GM21390 (cell line): ENCODE data around the gene PCID2.

Source experiments
- ATAC-seq: cut with Tn5 transposase; IDR thresholded peaks from one replicate; pipeline ENCODE4 v1.9.1; 2021; ENCODE audit not compliant: unreplicated experiment

PCID2 gene

DNA sequence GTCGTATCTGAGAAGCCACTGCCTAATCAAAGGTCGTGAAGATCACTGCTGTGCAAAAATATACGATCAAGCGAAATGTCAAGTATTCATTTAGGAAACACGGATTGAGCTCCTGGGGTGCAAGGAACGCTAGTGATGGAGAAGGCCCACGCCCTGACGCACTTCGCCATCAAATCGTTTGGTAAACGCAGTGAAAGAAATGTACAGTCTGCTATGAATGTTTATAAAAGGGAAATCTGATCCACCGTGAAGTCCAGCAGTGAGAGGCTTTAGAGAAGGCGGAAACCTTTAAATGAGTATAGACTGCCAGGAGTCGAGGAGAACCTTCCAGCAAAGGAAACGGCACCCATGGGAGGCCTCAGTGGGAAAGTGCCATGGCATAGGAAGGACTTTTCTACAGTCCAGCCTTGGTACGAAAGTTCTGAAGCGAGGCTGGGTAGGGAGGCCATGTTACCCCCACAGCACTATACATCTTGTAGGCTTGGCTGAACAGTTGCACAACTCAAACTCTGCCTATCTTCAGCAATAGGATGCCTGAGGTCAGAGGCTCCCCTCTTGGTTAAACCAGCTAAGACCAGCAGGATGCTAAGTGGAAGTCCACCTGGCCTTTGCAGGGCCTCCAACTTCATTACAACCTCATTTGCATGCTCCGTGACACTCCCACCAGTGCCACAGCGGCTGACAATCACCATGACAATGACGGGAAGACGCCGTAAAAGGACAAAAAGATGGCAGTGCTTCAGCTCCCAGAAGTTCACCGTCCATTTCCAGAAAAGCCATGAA lies 20.4 kb downstream of the PCID2 start:
- ATAC-seq, result no peak

DNA sequence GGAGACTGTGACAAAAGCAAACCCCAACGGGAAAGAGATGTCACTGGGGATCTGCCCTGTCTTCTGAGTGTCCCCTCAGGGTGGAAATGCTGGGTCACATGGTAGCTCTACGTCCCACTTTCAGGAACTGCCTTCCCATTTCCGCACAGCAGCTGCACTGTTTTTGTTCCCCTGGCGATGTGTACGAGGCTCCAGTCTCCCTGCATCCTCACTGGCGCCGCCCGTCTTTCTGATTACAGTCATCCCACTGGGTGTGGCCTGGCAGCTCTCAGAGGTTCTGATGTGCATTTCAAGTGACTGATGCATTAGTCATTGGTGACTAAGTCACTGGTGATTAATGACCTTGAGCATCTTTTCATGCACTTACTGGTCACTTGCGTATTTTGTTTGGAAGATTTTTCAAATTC lies 21.2 kb downstream of the PCID2 start:
- ATAC-seq, result no peak

DNA sequence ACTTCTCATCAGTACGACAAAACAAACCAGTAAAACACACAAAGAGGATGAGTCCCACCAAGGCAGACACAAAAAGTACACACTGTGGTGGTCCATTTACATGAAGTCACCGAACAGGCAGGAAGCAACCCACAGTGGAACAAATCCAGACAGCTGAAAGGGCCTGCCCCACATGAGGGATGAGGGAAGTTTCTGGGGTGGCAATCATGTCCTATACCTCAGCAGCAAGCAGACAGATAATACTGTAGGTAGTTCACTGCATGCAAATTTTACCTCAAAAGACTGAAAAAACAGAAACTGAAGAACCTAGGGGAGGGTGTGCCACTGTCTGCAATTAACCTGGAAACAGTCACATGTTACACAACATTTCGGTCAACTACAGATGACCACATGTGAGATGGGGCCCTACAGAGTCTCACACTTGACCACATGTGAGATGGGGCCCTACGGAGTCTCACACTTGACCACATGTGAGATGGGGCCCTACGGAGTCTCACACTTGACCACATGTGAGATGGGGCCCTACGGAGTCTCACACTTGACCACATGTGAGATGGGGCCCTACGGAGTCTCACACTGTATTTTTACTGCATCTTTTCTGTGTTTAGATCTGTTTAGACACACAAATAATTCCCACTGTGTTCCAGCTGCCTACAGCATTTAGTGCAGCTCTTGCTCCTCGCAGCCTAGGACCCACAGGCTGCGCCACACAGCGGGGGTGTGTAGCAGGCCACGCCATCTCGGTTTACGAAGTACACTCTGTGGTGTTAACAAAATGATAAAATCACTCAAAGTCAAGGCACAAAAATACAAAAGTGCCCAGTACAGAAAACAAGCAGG lies 22.2 kb downstream of the PCID2 start:
- ATAC-seq, result peak; percentile 84

DNA sequence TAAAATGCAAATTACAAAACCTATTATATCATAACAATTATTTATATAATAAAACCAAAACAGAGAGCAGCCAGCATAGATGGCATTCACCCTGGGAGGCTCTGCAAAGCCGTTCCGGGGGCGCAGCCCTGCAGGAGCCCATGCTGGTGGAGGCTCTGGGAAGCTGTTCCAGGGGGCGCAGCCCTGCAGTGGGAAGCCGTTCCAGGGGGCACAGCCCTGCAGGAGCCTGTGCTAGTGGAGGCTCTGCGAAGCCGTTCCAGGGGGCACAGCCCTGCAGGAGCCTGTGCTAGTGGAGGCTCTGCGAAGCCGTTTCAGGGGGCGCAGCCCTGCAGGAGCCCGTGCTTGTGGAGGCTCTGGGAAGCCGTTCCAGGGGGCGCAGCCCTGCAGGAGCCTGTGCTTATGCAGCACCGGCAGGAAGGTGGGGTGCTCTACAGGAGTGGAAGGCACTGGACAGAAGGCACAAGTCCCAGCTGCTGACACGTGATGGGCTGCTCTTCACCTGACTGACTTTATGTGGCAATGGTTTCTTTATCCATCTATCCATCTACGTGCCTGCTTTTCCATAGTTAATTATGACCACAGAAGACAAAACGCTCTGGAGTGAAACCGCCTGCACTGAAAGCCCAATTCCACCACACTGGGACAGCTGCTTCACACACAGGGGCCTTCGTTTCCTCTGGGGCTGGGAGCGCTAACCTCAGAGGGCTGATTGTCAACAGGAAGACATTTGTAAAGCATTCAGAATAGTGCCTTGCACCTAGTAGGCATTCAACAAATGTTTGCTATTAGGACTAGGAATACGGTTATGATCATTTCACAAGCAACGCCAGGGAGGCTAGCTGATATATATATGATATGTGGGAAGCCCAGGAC lies 23.7 kb downstream of the PCID2 start:
- ATAC-seq, result no peak

DNA sequence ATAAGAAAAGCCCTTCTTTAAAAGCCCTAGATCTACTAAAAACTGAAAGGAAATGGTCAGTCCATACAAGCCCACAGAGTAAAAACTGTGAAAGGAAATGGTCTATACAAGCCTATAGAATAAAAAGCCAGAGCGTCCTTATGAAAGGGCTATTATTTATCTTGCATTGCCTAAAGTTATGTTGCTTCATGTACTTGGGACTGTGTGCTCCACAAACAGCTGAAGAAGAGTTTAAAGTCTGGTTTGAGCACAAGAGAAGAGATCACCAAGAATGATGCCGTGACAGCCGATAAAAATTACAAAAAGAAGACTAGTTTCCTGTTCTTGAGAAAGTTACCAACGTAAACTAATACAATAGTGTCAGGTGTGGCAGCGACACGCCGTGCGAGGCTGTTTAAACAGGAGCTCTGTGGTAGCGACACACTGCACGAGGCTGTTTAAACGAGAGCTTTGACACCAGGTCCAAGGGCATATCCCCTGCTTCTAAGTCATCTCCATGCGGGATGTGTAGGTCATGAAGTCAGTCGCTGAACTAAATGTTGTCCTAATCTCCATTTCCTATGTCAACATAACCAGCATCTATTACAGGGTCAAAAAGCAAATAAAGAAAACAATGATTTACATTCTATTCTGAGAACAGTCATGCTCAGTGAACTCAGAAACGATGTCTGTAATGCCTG lies 24.9 kb downstream of the PCID2 start:
- no peak for ATAC-seq

DNA sequence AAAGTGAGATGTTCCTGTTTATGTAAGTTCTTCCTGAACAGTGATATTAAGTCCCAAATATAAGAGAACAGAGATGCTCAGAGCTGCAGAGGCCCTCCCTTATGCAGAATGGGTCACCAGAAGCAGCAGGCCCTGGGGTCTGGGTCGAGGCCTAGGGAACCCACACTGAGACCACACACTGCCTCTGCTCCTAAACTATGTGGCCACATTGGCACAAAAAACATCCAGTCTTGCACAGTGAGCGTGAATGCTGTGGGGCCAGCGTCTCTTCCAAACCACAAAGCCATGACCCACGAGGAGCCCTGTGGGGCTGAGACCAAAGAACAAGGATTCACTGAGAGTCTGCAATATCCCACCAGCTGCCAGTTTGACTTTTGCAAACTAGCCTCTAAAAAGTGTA lies 26.4 kb downstream of the PCID2 start:
- ATAC-seq, result no peak

DNA sequence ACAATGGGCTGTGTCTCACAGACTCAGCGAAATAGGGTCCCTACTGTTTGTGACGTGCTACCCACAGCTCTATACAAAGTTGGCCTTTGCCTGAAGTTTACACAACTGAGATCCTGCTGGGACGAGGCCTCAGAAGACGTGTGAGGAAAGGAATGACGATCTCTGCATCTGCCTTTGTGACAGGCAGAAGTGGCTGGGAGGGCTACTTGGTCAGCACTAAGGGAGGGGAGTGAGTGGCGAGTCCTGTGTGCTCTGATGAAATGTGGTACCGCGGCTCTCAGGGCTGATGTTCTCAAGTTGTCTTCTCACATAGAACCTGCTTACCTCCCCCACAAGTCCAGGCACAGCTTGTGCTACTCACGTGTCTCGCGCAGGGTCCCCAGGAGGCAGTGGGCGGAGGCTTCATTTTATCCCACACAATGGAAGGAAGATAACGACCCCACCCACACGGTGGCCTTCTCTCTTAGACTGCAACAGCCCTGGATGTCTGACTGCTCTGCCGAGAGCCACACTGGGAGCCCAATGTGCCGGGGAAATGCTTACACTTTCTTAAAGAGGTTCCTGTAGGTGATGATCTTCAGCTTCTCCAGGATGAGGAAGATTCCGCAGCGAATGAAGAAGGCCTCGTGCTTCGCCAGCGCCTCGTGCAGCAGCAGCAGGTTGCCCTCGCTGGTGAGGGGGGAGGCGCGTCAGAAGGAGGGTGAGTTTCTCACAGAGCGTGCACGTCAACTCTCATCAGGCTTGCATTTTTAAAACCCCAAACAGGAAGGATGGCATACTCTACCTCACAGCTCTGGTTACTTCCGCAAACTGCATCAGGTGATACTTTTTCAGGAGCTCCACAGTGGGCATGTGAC lies 28.9 kb downstream of the PCID2 start:
- no peak for ATAC-seq

DNA sequence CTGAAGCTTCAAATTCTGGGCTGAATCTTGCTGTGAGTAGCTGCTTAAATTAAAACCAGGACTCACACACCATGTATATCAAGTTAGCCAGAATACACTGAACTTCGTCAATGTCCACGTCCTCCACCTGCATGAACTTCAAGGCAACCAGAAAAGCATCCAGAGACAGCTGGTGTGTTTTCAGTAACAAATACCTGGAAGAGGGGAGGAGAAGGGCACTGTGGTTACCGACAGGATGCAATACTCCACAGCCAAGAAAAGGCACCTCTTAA lies 29.6 kb downstream of the PCID2 start:
- ATAC-seq, result no peak

DNA sequence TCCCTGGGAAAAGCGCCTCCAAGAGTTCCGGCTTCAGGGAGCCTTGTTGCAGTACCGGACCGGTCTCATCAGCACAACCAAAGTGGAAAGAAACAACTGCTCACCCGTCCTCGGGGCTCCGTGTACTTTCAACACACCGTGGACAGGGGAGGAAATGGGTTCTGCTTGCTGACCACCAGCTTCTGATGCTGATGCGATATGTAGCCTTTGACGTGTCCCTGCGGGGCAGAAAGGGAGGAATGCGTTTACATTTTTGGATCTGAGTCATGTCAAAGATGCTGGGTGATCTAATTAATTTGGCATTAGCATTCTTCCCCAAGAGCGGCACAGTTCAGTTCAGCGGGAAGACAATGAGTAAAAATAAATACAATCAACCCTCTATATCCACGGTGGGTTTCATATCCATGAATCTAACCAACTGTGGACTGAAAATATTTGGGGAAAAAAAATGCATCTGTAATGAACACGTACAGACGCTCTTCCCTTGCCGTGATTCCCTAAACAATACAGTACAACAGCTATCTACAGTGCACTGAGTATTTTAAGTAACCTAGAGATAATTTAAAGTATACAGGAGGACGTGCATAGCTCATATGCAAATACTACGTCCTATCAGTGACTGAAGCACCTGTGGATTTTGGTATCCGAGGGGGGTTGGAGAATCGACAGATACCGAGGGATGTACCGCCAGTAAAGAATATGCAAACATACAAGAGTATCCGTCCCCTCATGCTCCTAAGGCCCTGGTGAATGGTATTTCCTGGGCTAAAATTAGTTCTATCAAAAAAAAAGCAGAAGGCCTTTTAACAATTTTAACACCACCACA lies 30.2 kb downstream of the PCID2 start:
- no peak for ATAC-seq

DNA sequence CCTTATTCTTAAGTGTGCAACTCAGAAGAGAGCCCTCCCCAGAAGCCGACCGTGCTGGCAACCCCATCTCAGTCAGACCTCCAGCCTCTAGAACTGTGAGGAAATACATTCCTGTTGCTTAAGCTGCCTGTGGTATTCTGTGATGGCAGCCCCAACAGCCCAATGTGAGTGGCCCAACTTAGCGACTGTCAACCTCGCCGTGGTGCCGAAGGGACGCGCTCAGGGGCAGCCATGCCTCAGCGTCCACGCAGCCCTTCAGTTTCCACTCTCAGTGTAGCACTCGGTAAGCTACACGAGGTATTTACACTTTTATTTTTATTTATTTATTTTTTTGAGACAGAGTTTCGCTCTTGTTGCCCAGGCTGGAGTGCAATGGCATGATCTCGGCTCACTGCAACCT lies 31.6 kb downstream of the PCID2 start:
- ATAC-seq, result no peak

DNA sequence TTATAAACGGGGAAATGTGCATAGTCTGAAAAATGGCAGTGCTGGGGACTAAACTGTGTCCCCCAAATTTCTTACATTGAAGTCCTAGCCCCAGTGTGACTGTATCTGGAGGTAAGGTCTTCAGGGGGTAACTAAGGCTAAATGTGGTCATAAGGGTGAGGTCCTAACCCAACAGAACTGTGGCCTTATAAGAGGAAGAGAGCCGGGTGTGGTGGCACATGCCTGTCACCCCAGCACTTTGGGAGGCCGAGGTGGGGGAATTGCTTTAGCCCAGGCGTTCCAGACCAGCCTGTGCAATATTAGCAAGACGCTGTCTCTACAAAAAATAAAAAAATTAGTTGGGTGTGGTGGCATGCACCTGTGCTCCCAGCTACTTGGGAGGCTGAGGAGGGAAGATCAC lies 32.2 kb downstream of the PCID2 start:
- ATAC-seq, result no peak

DNA sequence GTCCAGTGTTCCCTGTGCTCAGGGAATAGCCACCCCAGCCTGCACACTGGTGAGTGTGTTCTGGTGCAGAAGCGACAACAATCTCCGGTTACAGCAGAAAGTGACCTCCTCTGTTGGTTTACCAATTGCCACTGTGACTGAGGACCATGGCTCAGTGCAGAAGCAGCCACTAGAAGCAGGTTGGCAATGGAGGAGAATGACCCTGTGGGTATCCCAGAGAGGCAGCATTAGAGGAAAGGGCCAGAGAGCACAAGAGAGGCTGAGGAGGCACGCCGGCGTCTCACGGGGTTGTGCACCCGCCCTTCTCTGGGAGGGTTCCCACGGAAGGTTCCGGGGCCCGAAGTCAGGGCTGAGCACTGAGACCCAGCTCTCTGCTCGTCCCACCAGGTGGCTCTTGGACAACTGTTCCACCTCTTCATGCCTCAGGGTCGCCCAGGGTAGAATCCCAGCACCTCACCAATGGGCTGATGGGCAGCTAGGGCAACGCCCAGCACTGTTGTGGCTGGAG lies 36.0 kb downstream of the PCID2 start:
- ATAC-seq, result no peak

DNA sequence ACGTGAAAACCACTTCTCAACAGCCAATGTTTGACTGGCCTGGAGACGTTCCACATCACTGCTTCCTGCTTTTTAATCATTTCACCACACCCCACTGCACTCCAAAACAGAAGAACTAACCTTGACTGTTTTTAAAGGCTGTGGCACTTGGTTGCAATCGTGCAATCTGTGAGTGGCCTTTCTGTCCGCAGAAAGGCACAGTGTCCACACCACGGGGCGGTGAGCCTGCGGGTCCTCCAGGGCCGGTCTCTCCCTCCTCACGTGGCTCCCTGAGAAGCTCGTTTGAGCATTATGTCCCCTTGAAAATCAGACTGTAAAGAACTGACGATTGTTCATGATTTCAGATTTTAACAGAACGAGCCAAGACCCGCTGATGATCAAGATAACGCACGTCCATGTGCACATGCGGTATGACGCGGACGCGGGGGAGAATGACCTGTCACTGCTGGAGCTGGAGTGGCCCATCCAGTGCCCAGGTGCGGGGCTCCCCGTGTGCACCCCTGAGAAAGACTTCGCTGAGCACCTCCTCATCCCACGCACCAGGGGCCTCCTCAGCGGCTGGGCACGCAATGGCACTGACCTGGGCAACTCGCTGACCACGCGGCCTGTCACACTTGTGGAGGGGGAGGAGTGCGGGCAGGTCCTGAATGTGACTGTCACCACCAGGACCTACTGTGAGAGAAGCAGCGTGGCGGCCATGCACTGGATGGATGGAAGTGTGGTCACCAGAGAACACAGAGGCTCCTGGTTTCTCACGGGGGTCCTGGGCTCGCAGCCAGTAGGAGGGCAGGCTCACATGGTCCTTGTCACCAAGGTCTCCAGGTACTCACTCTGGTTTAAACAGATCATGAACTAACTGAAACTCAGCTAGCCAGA lies 37.0 kb downstream of the PCID2 start:
- no peak for ATAC-seq

DNA sequence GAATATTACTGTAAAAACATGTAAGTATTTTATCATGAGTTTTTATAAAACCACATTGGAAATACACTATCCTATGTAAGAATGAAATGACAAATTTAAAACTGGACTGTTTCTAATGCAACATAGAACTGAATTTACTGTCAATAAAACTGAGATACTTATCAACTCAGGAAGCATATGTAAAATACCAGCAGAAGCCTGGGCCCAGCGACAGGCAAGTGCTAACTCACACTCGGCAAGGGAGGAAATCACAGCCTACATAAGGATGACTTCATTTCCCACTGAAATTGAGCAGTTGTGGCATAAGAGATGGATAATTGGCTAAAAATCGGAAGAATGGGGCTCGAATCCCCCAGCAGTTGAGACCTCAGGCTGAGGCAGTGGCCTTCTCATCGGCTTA lies 38.0 kb downstream of the PCID2 start:
- no peak for ATAC-seq

DNA sequence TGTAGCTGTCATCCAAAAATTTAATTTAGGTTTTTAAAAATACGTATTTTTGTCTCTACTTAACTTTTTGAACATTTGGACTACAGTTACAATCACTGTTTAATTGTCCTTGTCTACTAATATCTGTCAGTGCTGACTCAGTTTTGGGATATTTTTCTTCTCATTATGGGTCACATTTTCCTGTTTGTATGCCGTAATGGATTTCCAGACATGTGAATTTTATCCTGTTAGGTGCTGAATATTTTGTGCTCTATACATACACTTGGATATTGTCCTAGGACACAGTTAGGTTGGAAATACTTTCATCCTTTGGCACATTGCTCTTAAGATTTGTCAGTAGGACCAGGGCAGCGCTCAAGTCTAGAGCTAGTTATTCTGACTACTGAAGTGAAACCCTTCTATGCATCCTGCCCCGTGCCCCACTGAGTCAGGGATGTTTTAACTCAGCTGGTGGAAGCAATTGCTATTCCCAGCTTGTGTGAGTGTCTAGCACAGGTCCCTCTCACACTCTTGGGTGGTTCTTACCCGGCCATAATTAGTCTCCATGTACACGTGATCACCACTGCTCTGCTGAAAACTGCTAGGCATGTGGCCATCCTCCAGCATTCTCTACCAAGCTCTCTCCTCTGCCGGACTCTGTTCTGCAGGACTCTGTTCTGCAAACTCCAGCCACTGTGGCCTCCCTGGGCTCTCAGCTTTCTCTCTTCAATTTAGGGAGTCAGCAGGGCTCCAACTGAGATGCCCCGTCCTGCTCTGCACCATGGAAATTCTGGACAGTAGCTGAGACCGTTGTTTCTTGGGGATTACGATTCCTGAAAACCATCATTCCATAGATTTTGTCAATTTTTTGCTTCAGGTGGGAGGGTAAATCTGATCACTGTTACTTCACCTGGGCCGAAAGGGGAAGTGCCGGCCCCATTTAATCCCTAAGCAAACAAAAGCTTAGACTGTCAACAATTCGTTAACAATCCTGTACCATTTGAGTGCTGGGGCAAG lies 38.9 kb downstream of the PCID2 start:
- no peak for ATAC-seq

DNA sequence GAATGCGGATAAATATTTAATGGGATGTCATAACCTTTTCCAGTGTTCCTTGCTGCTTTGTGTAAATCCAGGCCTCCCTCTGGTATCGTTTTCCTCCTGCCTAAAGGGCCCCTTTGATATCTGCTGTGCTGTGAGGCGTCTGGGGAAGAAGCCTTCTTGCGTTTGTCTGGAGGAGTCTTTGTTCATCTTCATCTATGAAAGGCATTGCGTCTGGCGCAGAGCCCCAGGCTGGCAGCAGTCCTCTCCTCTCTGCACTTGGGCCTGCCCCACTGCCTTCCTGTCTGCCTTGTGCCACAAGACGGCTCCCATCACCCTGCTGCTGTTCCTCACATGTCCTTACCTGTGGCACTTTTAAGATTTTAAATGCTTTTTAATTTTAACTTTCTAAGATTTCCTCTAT lies 40.3 kb downstream of the PCID2 start:
- ATAC-seq, result no peak

DNA sequence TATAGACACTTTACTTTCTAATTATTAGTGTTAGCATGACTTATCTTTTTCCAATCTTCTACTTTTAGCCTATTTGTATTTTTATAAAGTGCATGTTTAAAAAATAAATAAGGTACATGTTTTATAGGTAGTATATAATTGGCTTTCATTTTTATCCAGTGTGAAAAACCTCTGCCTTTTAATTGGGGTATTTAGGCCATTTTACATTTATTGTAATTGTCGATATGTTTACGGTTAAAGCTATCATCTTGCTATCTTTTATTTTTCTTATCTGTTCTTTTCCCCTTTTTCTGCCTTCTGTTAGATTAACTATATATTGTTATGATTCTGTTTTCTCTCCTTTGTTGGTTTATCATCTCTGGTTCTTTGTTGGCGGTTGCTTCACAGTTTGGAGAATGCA lies 40.9 kb downstream of the PCID2 start:
- ATAC-seq, result no peak
